H9 (cell line): ENCODE results near the gene NRXN3. TPM values are rescaled to one million over a fixed set of nuclear protein-coding genes. Genes with fewer than 3 reads are reported as not detected.

Experiments used
- DNase-seq: peaks from one replicate; pipeline ENCODE4 v3.0.0-alpha.2; 2017
- H2AFZ ChIP-seq: one replicate; pipeline ENCODE4 v1.6.1; 2013; ENCODE audit warnings: mild to moderate bottlenecking, low read length, control low read depth, moderate library complexity
- H2AK5ac ChIP-seq: 2 replicates; pipeline ENCODE4 v1.6.1; 2013; ENCODE audit warnings: low read length, control low read depth, mixed read lengths; ENCODE audit not compliant: insufficient read length
- H2BK120ac ChIP-seq: one replicate; pipeline ENCODE4 v1.6.1; 2013; ENCODE audit warnings: low read depth, mild to moderate bottlenecking, low read length, control low read depth, inconsistent platforms; ENCODE audit not compliant: poor library complexity, severe bottlenecking
- H2BK12ac ChIP-seq: 2 replicates; pipeline ENCODE4 v1.6.1; 2013; ENCODE audit warnings: low read length, control low read depth, mixed read lengths, low read depth; ENCODE audit not compliant: insufficient read length
- H2BK15ac ChIP-seq: 2 replicates; pipeline ENCODE4 v1.6.1; 2013; ENCODE audit warnings: low read depth, low read length, control low read depth
- H2BK20ac ChIP-seq: one replicate; pipeline ENCODE4 v1.6.1; 2013; ENCODE audit warnings: low read depth, mild to moderate bottlenecking, low read length, control low read depth, inconsistent platforms; ENCODE audit not compliant: poor library complexity, severe bottlenecking
- H2BK5ac ChIP-seq: 2 replicates; pipeline ENCODE4 v1.6.1; 2013; ENCODE audit warnings: low read length, control low read depth, mixed read lengths; ENCODE audit not compliant: insufficient read length
- H3K14ac ChIP-seq: 2 replicates; pipeline ENCODE4 v1.6.1; 2013; ENCODE audit warnings: low read length, control low read depth; ENCODE audit not compliant: insufficient read depth
- H3K18ac ChIP-seq: 2 replicates; pipeline ENCODE4 v1.6.1; 2013; ENCODE audit warnings: low read depth, mild to moderate bottlenecking, mixed read lengths, low read length, control low read depth; ENCODE audit not compliant: insufficient read length
- H3K23ac ChIP-seq: 2 replicates; pipeline ENCODE4 v1.6.1; 2013; ENCODE audit warnings: low read length, control low read depth, mixed read lengths, low read depth; ENCODE audit not compliant: insufficient read length
- H3K23me2 ChIP-seq: 2 replicates; pipeline ENCODE4 v1.6.1; 2013; ENCODE audit warnings: low read depth, mild to moderate bottlenecking, mixed read lengths, low read length, control low read depth; ENCODE audit not compliant: insufficient read length, poor library complexity, severe bottlenecking
- H3K27ac ChIP-seq: 2 replicates; pipeline ENCODE4 v1.5.1; 2013; ENCODE audit warnings: low read length, control low read depth, mixed read lengths, low read depth; ENCODE audit not compliant: insufficient read length
- H3K27me3 ChIP-seq: 2 replicates; pipeline ENCODE4 v1.6.1; 2013; ENCODE audit warnings: low read length, control low read depth, inconsistent platforms; ENCODE audit not compliant: insufficient read depth
- H3K4ac ChIP-seq: 2 replicates; pipeline ENCODE4 v1.6.1; 2013; ENCODE audit warnings: low read depth, mild to moderate bottlenecking, control low read depth, inconsistent platforms, low read length, moderate library complexity
- H3K4me1 ChIP-seq: 2 replicates; pipeline ENCODE4 v1.6.1; 2013; ENCODE audit warnings: low read length, control low read depth, inconsistent platforms; ENCODE audit not compliant: insufficient read depth
- H3K4me2 ChIP-seq: 2 replicates; pipeline ENCODE4 v1.6.1; 2013; ENCODE audit warnings: low read length, control low read depth, mixed read lengths; ENCODE audit not compliant: insufficient read length, insufficient read depth
- H3K56ac ChIP-seq: 2 replicates; pipeline ENCODE4 v1.6.1; 2013; ENCODE audit warnings: low read depth, mild to moderate bottlenecking, mixed read lengths, low read length, control low read depth; ENCODE audit not compliant: insufficient read length
- H3K79me1 ChIP-seq: 2 replicates; pipeline ENCODE4 v1.6.1; 2013; ENCODE audit warnings: low read depth, mild to moderate bottlenecking, moderate library complexity, low read length, control low read depth, inconsistent platforms; ENCODE audit not compliant: insufficient read depth, poor library complexity, severe bottlenecking
- H3K79me2 ChIP-seq: 2 replicates; pipeline ENCODE4 v1.6.1; 2013; ENCODE audit warnings: low read length, control low read depth, inconsistent platforms; ENCODE audit not compliant: insufficient read depth
- H3K9ac ChIP-seq: 2 replicates; pipeline ENCODE4 v1.6.1; 2013; ENCODE audit warnings: low read length, control low read depth, mixed read lengths; ENCODE audit not compliant: insufficient read length; ENCODE audit errors: extremely low read depth
- H3K9me3 ChIP-seq: one replicate; pipeline ENCODE4 v1.6.1; 2013; ENCODE audit warnings: low read depth, low read length, inconsistent platforms; ENCODE audit not compliant: control insufficient read depth
- H3T11ph ChIP-seq: one replicate; pipeline ENCODE4 v1.6.1; 2013; ENCODE audit warnings: mild to moderate bottlenecking, low read length, control low read depth, inconsistent platforms
- H4K20me1 ChIP-seq: one replicate; pipeline ENCODE4 v1.6.1; 2013; ENCODE audit not compliant: control insufficient read depth, insufficient read length, insufficient read depth
- H4K5ac ChIP-seq: 2 replicates; pipeline ENCODE4 v1.6.1; 2013; ENCODE audit warnings: low read depth, mild to moderate bottlenecking, mixed read lengths, low read length, control low read depth; ENCODE audit not compliant: insufficient read length
- H4K8ac ChIP-seq: replicated peaks from 2 replicates; pipeline ENCODE4 v1.6.1; 2013; ENCODE audit warnings: low read length, control low read depth, mixed read lengths, low read depth; ENCODE audit not compliant: insufficient read length
- H4K91ac ChIP-seq: 2 replicates; pipeline ENCODE4 v1.6.1; 2013; ENCODE audit warnings: low read depth, mild to moderate bottlenecking, moderate library complexity, mixed read lengths, low read length, control low read depth; ENCODE audit not compliant: insufficient read length
- H3K27ac Mint-ChIP-seq, 3 experiments: 2 replicates in 2 of 3; 3 replicates in 1 of 3; pipeline ENCODE4 v1.8.0; 2020 to 2021; ENCODE audit warnings: mixed read lengths in 3 of 3, mild to moderate bottlenecking in 1 of 3, moderate library complexity in 1 of 3
- H3K27me3 Mint-ChIP-seq: 2 replicates; pipeline ENCODE4 v1.8.0; 2021; ENCODE audit warnings: low read depth, mild to moderate bottlenecking, moderate library complexity, mixed read lengths
- H3K36me3 Mint-ChIP-seq, 3 experiments: 2 replicates in 2 of 3; 3 replicates in 1 of 3; pipeline ENCODE4 v1.8.0; 2020 to 2021; ENCODE audit warnings: low read depth in 3 of 3, mixed read lengths in 3 of 3; ENCODE audit not compliant: insufficient read depth in 1 of 3
- H3K4me1 Mint-ChIP-seq, 2 experiments: 2 replicates each; pipeline ENCODE4 v1.8.0; 2020; ENCODE audit warnings: mixed read lengths in 2 of 2
- H3K4me3 Mint-ChIP-seq, 2 experiments: 2 replicates in 1 of 2; 3 replicates in 1 of 2; pipeline ENCODE4 v1.8.0; 2020 to 2021; ENCODE audit warnings: mild to moderate bottlenecking in 2 of 2, mixed read lengths in 2 of 2, moderate library complexity in 1 of 2
- H3K9me3 Mint-ChIP-seq, 2 experiments: 2 replicates in 1 of 2; 3 replicates in 1 of 2; pipeline ENCODE4 v1.8.0; 2020; ENCODE audit warnings: mild to moderate bottlenecking in 2 of 2, mixed read lengths in 2 of 2, moderate library complexity in 1 of 2
- WGBS: extraction: QIAGEN DNeasy Blood & Tissue Kit; methylation state at CpG from one replicate; pipeline ENCODE4 v1.1.7; 2013; ENCODE audit warnings: missing lambda C conversion rate, low lambda C conversion rate, mixed read lengths; ENCODE audit not compliant: insufficient read length; ENCODE audit errors: extremely low coverage; 5-methylcytosine and 5-hydroxymethylcytosine counted together
- total RNA-seq: library from RNA; stranded (reverse); gene quantifications from 2 replicates; pipeline ENCODE4 v1.2.1, GENCODE V29; 2021
- TF ChIP-seq, protein P1 (sequence below): fragments of 200-600 bp; sonication (generic); conservative IDR thresholded peaks from 3 replicates; pipeline ENCODE4 v1.8.0; 2021; ENCODE audit warnings: antibody characterized with exemption, mild to moderate bottlenecking

NRXN3 gene
- total RNA-seq, 1 experiment from 2014 or later, result 1.8 TPM

DNA sequence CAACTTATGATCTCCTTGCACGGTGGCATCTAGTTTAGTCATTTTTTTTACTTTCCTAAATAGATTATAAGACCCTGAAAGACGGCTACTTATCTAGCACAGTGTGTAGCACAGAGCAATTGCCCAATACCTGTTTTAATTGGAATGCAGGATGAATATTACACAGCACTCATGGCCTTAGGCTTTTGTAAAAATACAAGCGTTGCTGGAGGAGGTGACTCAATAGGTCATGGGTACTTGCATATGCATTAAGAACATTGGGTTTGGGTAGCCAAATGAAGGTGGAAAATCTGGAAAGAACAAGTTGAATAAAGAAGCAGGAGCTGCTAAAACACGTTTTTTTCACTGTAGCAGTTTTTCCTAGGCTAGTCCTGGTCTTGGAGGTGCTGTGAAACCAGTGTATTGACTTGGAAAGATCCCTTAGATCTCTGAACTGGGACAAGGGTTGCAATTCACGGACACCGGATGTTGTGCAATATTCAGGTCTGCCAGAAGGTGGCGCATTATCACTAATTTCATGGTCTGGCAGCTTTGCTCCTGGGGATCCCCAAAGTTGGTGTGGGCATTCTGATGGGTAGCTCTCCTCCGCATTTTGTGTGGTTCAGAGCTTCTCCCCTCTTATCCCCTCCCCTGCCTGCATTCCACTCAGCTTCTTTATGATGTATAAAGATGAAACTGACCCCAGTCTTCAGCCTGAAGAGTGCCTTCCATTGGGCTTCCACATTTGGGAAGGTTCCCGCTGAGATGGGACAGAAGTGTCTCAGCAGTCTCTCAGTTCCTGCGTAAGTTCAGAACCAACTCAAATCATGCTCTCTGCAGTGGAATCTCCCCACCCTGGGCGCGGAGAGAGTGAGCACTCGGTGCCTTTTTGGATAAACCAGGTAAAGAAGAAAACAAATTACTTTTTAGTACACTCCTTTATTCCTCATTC is 278.3 kb downstream of the NRXN3 start:
- H2AK5ac ChIP-seq, result no peak overlapping the region
- Mint-ChIP-seq H3K36me3 (no peaks in the 10 kb centered on the region), H3K4me1 (peaks cover 7 to 9% of the 10 kb centered on the region in 2 experiments), H3K27me3 (no peaks in the 10 kb centered on the region), H3K27ac (peak overlapping the region in 1 of 3 experiments; percentile 26; a peak in 1 of 7 replicates), H3K4me3 (no peak overlapping the region), H3K9me3 (no peaks in the 10 kb centered on the region)
- H3K4me1 ChIP-seq, result no peaks in the 10 kb centered on the region
- no peak overlapping the region for H3T11ph ChIP-seq
- H4K5ac ChIP-seq, result no peak overlapping the region
- no peak overlapping the region for H2BK20ac ChIP-seq
- H3K9ac ChIP-seq, result no peak overlapping the region
- no peaks in the 10 kb centered on the region for H3K23me2 ChIP-seq
- H3K27me3 ChIP-seq, result no peaks in the 10 kb centered on the region
- H3K27ac ChIP-seq, result no peak overlapping the region
- no peak overlapping the region for H3K4me2 ChIP-seq
- no peak overlapping the region for H3K23ac ChIP-seq
- H4K8ac ChIP-seq, result no peak overlapping the region
- no peak overlapping the region for H2AFZ ChIP-seq
- H3K18ac ChIP-seq, result no peak overlapping the region
- TF ChIP-seq, protein P1, sequence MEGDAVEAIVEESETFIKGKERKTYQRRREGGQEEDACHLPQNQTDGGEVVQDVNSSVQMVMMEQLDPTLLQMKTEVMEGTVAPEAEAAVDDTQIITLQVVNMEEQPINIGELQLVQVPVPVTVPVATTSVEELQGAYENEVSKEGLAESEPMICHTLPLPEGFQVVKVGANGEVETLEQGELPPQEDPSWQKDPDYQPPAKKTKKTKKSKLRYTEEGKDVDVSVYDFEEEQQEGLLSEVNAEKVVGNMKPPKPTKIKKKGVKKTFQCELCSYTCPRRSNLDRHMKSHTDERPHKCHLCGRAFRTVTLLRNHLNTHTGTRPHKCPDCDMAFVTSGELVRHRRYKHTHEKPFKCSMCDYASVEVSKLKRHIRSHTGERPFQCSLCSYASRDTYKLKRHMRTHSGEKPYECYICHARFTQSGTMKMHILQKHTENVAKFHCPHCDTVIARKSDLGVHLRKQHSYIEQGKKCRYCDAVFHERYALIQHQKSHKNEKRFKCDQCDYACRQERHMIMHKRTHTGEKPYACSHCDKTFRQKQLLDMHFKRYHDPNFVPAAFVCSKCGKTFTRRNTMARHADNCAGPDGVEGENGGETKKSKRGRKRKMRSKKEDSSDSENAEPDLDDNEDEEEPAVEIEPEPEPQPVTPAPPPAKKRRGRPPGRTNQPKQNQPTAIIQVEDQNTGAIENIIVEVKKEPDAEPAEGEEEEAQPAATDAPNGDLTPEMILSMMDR, result peak; percentile 88
- peak; percentile 77 for DNase-seq
- H2BK5ac ChIP-seq, result no peak overlapping the region
- no peak overlapping the region for H4K91ac ChIP-seq
- H4K20me1 ChIP-seq, result no peaks in the 10 kb centered on the region
- no CpG with 5 or more reads among the region's 13 CpGs for WGBS
- H3K79me2 ChIP-seq, result no peaks in the 10 kb centered on the region
- no peak overlapping the region for H2BK120ac ChIP-seq
- H3K79me1 ChIP-seq, result no peaks in the 10 kb centered on the region
- H3K9me3 ChIP-seq, result no peaks in the 10 kb centered on the region
- no peak overlapping the region for H3K14ac ChIP-seq
- no peak overlapping the region for H2BK15ac ChIP-seq
- H3K56ac ChIP-seq, result no peak overlapping the region
- H3K4ac ChIP-seq, result no peak overlapping the region
- no peak overlapping the region for H2BK12ac ChIP-seq
